DND-41 (cell line): Measurements from ENCODE around the gene ZNF592.

Experiments
- ATAC-seq: fragments of 200-7000 bp; cut with Tn5 transposase; 3 replicates; pipeline ENCODE4 v1.9.1; 2021; ENCODE audit warnings: low read depth; ENCODE audit not compliant: insufficient read depth
- DNase-seq: peaks from one replicate; pipeline ENCODE4 v3.0.0-alpha.2; 2020
- H2AFZ ChIP-seq: 2 replicates; pipeline ENCODE4 v1.6.0; 2012; ENCODE audit warnings: low read depth, low read length
- H3K27ac ChIP-seq: 2 replicates; pipeline ENCODE4 v1.5.1; 2012; ENCODE audit warnings: low read length, inconsistent platforms
- H3K27me3 ChIP-seq: fragments of 200-600 bp; sonication (generic); 2 replicates; pipeline ENCODE4 v1.6.0; 2012; ENCODE audit warnings: low read length, mild to moderate bottlenecking, inconsistent platforms; ENCODE audit not compliant: insufficient read depth, poor library complexity
- H3K36me3 ChIP-seq: 2 replicates; pipeline ENCODE4 v1.5.1; 2012; ENCODE audit warnings: low read length, inconsistent platforms; ENCODE audit not compliant: insufficient read depth
- H3K4me1 ChIP-seq: 2 replicates; pipeline ENCODE4 v1.5.1; 2012; ENCODE audit warnings: mild to moderate bottlenecking, low read length; ENCODE audit not compliant: insufficient read depth
- H3K4me2 ChIP-seq: 2 replicates; pipeline ENCODE4 v1.6.0; 2012; ENCODE audit warnings: mild to moderate bottlenecking, moderate library complexity, low read length, inconsistent platforms; ENCODE audit not compliant: insufficient read depth
- H3K4me3 ChIP-seq, 2 experiments: fragments of 200-600 bp in 1 of 2; shearing (Covaris generic) in 1 of 2; 2 replicates each; pipeline ENCODE4 v1.5.1; 2012 to 2016; ENCODE audit warnings: inconsistent platforms in 2 of 2, low read length in 2 of 2, mild to moderate bottlenecking in 2 of 2, low read depth in 1 of 2, moderate library complexity in 1 of 2
- H3K79me2 ChIP-seq: 2 replicates; pipeline ENCODE4 v1.6.0; 2012; ENCODE audit warnings: low read length, inconsistent platforms; ENCODE audit not compliant: insufficient read depth
- H3K9ac ChIP-seq: 2 replicates; pipeline ENCODE4 v1.6.0; 2012; ENCODE audit warnings: low read depth, mild to moderate bottlenecking, inconsistent platforms, low read length, moderate library complexity
- H3K9me3 ChIP-seq: 2 replicates; pipeline ENCODE4 v1.5.1; 2012; ENCODE audit warnings: low read length, moderate library complexity, mild to moderate bottlenecking, inconsistent platforms; ENCODE audit not compliant: insufficient read depth, severe bottlenecking
- H4K20me1 ChIP-seq: 2 replicates; pipeline ENCODE4 v1.6.0; 2012; ENCODE audit warnings: low read length; ENCODE audit not compliant: insufficient read depth
- CTCF ChIP-seq: IDR thresholded peaks from 2 replicates; pipeline ENCODE4 v1.5.1; 2012; ENCODE audit warnings: borderline replicate concordance, low read length, moderate library complexity, mild to moderate bottlenecking; ENCODE audit not compliant: poor library complexity, severe bottlenecking; ENCODE audit errors: extremely low read depth
- EZH2 ChIP-seq: IDR thresholded peaks from 3 replicates; pipeline ENCODE4 v1.6.1; 2012; ENCODE audit warnings: borderline replicate concordance, low read depth, mild to moderate bottlenecking, moderate library complexity, low read length, inconsistent platforms; ENCODE audit not compliant: severe bottlenecking

Gene ZNF592

GRCh38 chr15:84832448-84833040, 84.2 kb downstream of the ZNF592 start:
- peaks cover 14% of the 10 kb centered on the region for H3K27me3 ChIP-seq
- no peak overlapping the region for H3K4me3 ChIP-seq
- ATAC-seq: no peak
- H3K9ac ChIP-seq: no peak overlapping the region
- H2AFZ ChIP-seq: no peak overlapping the region
- no peaks in the 10 kb centered on the region for H3K79me2 ChIP-seq
- no peaks in the 10 kb centered on the region for H3K9me3 ChIP-seq
- no peaks in the 10 kb centered on the region for H3K4me1 ChIP-seq
- H4K20me1 ChIP-seq: no peaks in the 10 kb centered on the region
- no peak for TF ChIP-seq EZH2
- no peak for TF ChIP-seq CTCF
- no peak overlapping the region for H3K27ac ChIP-seq
- H3K4me2 ChIP-seq: no peak overlapping the region
- no peaks in the 10 kb centered on the region for H3K36me3 ChIP-seq
- no peak for DNase-seq

GRCh38 chr15:84833447-84834228, 85.2 kb downstream of the ZNF592 start:
- Histone ChIP-seq H3K27me3 (peaks cover 14% of the 10 kb centered on the region), H2AFZ (no peak overlapping the region), H3K9ac (no peak overlapping the region), H3K9me3 (no peaks in the 10 kb centered on the region), H3K79me2 (no peaks in the 10 kb centered on the region), H3K36me3 (no peaks in the 10 kb centered on the region), H3K4me2 (no peak overlapping the region), H3K4me1 (no peaks in the 10 kb centered on the region), H4K20me1 (no peaks in the 10 kb centered on the region), H3K27ac (no peak overlapping the region), H3K4me3 (no peak overlapping the region)
- no peak for DNase-seq
- TF ChIP-seq CTCF: no peak
- TF ChIP-seq EZH2: no peak
- ATAC-seq: no peak

- TF ChIP-seq CTCF: no peak
- no peak for TF ChIP-seq EZH2
- Histone ChIP-seq H3K9ac (no peak overlapping the region), H3K79me2 (no peaks in the 10 kb centered on the region), H3K27me3 (peaks cover 14% of the 10 kb centered on the region), H3K9me3 (no peaks in the 10 kb centered on the region), H3K27ac (no peak overlapping the region), H3K4me3 (no peak overlapping the region), H3K4me1 (no peaks in the 10 kb centered on the region), H3K4me2 (no peak overlapping the region), H3K36me3 (no peaks in the 10 kb centered on the region), H4K20me1 (no peaks in the 10 kb centered on the region), H2AFZ (no peak overlapping the region)
- ATAC-seq (no peak), DNase-seq (no peak)
These were observed 86.0 kb downstream of the ZNF592 start for GRCh38 chr15:84834229-84834955.
